Testis (tissue), 2 donors: Measurements from ENCODE around the gene GSTM1.

ENCODE experiments used
- POLR2A ChIP-seq: fragments of 450-650 bp; IDR thresholded peaks from one replicate; pipeline ENCODE4 v1.6.1; 2017; ENCODE audit warnings: antibody characterized with exemption, mild to moderate bottlenecking, moderate library complexity
- TF ChIP-seq, protein P1 (sequence below), 3 experiments: fragments of 450-650 bp in 2 of 3; fragments of 200-600 bp in 1 of 3; sonication (generic) in 1 of 3; IDR thresholded peaks; one replicate each; pipeline ENCODE4 v1.5.1; 2016 to 2019; ENCODE audit warnings: antibody characterized with exemption in 3 of 3, mild to moderate bottlenecking in 2 of 3, moderate library complexity in 1 of 3

DNA sequence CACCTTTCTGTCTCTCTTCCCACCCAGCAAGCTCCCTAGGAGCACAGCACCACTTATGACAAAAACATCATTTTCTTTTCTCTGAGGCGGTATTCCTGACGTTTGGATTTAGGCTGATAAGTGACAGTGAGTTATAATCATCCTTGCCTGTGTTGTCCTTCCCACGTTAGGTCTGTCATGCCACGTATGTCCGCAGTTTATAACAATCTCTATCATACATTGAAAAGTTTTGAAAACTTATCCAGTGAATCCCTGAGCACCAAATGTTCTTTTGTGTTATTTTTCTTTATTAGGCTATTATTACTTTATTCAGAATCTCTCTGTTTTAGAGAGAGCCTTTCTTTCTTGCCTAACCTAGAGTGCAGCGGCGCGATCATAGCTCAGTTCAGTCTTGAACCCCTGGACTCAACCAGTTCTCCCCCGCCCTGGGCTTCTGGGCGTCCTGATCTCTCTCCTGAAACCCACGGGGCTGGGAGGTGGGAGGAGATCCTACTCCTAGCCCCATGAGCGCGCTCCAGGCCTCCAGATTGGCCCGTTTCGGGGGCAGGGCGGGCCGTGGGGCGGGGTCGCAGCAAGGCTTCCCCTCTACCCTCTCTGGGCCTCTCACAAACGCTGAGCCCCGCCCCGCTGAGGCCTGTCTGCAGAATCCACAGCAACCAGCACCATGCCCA, 20.0 kb upstream of the GSTM1 start, which contains the start of gene GSTM2:
- TF ChIP-seq, protein P1, sequence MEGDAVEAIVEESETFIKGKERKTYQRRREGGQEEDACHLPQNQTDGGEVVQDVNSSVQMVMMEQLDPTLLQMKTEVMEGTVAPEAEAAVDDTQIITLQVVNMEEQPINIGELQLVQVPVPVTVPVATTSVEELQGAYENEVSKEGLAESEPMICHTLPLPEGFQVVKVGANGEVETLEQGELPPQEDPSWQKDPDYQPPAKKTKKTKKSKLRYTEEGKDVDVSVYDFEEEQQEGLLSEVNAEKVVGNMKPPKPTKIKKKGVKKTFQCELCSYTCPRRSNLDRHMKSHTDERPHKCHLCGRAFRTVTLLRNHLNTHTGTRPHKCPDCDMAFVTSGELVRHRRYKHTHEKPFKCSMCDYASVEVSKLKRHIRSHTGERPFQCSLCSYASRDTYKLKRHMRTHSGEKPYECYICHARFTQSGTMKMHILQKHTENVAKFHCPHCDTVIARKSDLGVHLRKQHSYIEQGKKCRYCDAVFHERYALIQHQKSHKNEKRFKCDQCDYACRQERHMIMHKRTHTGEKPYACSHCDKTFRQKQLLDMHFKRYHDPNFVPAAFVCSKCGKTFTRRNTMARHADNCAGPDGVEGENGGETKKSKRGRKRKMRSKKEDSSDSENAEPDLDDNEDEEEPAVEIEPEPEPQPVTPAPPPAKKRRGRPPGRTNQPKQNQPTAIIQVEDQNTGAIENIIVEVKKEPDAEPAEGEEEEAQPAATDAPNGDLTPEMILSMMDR (IDR thresholded peaks at IDR 0.05) = no peak
- TF ChIP-seq POLR2A = peak; percentile 6
